Activated naive CD8-positive, alpha-beta T cell treated with anti-CD3 and anti-CD28 coated beads, Interleukin-2, amount 50 U/mL, for 24 hours (primary cell): Measurements from ENCODE around the gene MID2.
"Not testable (repeated sequence)": the region's sequence is repeated elsewhere in the genome, so short reads cannot be mapped to it uniquely, and the experiment has no call there.

Experiments
- ATAC-seq: fragments of 150-1000 bp; cut with Tn5 transposase; one replicate; pipeline ENCODE4 v1.10.0; 2021
- DNase-seq: peaks from one replicate; pipeline ENCODE4 v3.0.0; 2021
- H3K27ac Mint-ChIP-seq: one replicate; pipeline ENCODE4 v1.8.0; 2021; ENCODE audit warnings: mild to moderate bottlenecking, mixed read lengths
- H3K27me3 Mint-ChIP-seq: one replicate; pipeline ENCODE4 v1.8.0; 2021; ENCODE audit warnings: mixed read lengths
- H3K36me3 Mint-ChIP-seq: one replicate; pipeline ENCODE4 v1.8.0; 2021; ENCODE audit warnings: low read depth, mixed read lengths
- H3K4me1 Mint-ChIP-seq: one replicate; pipeline ENCODE4 v1.8.0; 2021; ENCODE audit warnings: mixed read lengths
- H3K4me3 Mint-ChIP-seq: one replicate; pipeline ENCODE4 v1.8.0; 2021; ENCODE audit warnings: mild to moderate bottlenecking, moderate library complexity, mixed read lengths
- H3K9me3 Mint-ChIP-seq: one replicate; pipeline ENCODE4 v1.8.0; 2021; ENCODE audit warnings: mixed read lengths

Gene MID2

GRCh38 chrX:107827852-107828251, 2.2 kb downstream of the MID2 start:
- peak; percentile 54 for ATAC-seq
- Mint-ChIP-seq H3K4me1 (peaks cover 45% of the 10 kb centered on the region), H3K27ac (peak overlapping the region; percentile 40), H3K4me3 (peak overlapping the region; percentile 65), H3K27me3 (peaks cover 8% of the 10 kb centered on the region), H3K9me3 (no peaks in the 10 kb centered on the region), H3K36me3 (no peaks in the 10 kb centered on the region)
- DNase-seq = no peak

- no peak overlapping the region for H3K4me3 Mint-ChIP-seq
- H3K9me3 Mint-ChIP-seq = no peaks in the 10 kb centered on the region
- no peak overlapping the region for H3K27ac Mint-ChIP-seq
- DNase-seq (no peak), ATAC-seq (no peak)
- H3K4me1 Mint-ChIP-seq = peaks cover 29% of the 10 kb centered on the region
- no peaks in the 10 kb centered on the region for H3K36me3 Mint-ChIP-seq
- peaks cover 3% of the 10 kb centered on the region for H3K27me3 Mint-ChIP-seq
Observed at GRCh38 chrX:107829878-107830277, 4.2 kb downstream of the MID2 start.

GRCh38 chrX:107831071-107831730, 5.5 kb downstream of the MID2 start:
- ATAC-seq (no peak), DNase-seq (no peak)
- no peak overlapping the region for H3K27ac Mint-ChIP-seq
- H3K4me3 Mint-ChIP-seq = no peak overlapping the region
- peaks cover 2% of the 10 kb centered on the region for H3K27me3 Mint-ChIP-seq
- H3K4me1 Mint-ChIP-seq = peaks cover 21% of the 10 kb centered on the region
- no peaks in the 10 kb centered on the region for H3K9me3 Mint-ChIP-seq
- H3K36me3 Mint-ChIP-seq = no peaks in the 10 kb centered on the region

GRCh38 chrX:107834275-107835201, 8.9 kb downstream of the MID2 start:
- no peak overlapping the region for H3K27ac Mint-ChIP-seq
- H3K9me3 Mint-ChIP-seq = no peaks in the 10 kb centered on the region
- no peak overlapping the region for H3K4me3 Mint-ChIP-seq
- no peaks in the 10 kb centered on the region for H3K27me3 Mint-ChIP-seq
- no peaks in the 10 kb centered on the region for H3K36me3 Mint-ChIP-seq
- ATAC-seq (no peak), DNase-seq (no peak)
- peaks cover 7% of the 10 kb centered on the region for H3K4me1 Mint-ChIP-seq

GRCh38 chrX:107836958-107837357, 11.3 kb downstream of the MID2 start:
- Mint-ChIP-seq H3K4me3 (no peak overlapping the region), H3K4me1 (peaks cover 8% of the 10 kb centered on the region), H3K36me3 (peaks cover 3% of the 10 kb centered on the region), H3K27me3 (no peaks in the 10 kb centered on the region), H3K27ac (no peak overlapping the region), H3K9me3 (no peaks in the 10 kb centered on the region)
- DNase-seq = no peak
- ATAC-seq = no peak

GRCh38 chrX:107840971-107841370, 15.3 kb downstream of the MID2 start:
- ATAC-seq (no peak), DNase-seq (no peak)
- H3K4me3 Mint-ChIP-seq = no peak overlapping the region
- no peak overlapping the region for H3K27ac Mint-ChIP-seq
- H3K9me3 Mint-ChIP-seq = no peaks in the 10 kb centered on the region
- H3K36me3 Mint-ChIP-seq = peaks cover 5% of the 10 kb centered on the region
- H3K4me1 Mint-ChIP-seq = peaks cover 17% of the 10 kb centered on the region
- no peaks in the 10 kb centered on the region for H3K27me3 Mint-ChIP-seq

- Mint-ChIP-seq H3K27me3 (no peaks in the 10 kb centered on the region), H3K4me1 (peaks cover 17% of the 10 kb centered on the region), H3K36me3 (peaks cover 5% of the 10 kb centered on the region), H3K27ac (no peak overlapping the region), H3K4me3 (no peak overlapping the region), H3K9me3 (no peaks in the 10 kb centered on the region)
- DNase-seq = no peak
- no peak for ATAC-seq
Observed at GRCh38 chrX:107842715-107843400, 17.2 kb downstream of the MID2 start.

GRCh38 chrX:107845625-107846024, 20.0 kb downstream of the MID2 start:
- Mint-ChIP-seq H3K9me3 (no peaks in the 10 kb centered on the region), H3K27me3 (no peaks in the 10 kb centered on the region), H3K36me3 (peaks cover 5% of the 10 kb centered on the region), H3K4me1 (peaks cover 10% of the 10 kb centered on the region), H3K27ac (no peak overlapping the region), H3K4me3 (no peak overlapping the region)
- DNase-seq = peak; percentile 10
- ATAC-seq = peak; percentile 94

- H3K4me3 Mint-ChIP-seq = no peak overlapping the region
- peaks cover 2% of the 10 kb centered on the region for H3K36me3 Mint-ChIP-seq
- H3K27ac Mint-ChIP-seq = no peak overlapping the region
- ATAC-seq (no peak), DNase-seq (no peak)
- H3K9me3 Mint-ChIP-seq = no peaks in the 10 kb centered on the region
- no peaks in the 10 kb centered on the region for H3K27me3 Mint-ChIP-seq
- peaks cover 6% of the 10 kb centered on the region for H3K4me1 Mint-ChIP-seq
Observed at GRCh38 chrX:107848591-107848990, 22.9 kb downstream of the MID2 start.

- DNase-seq = no peak
- Mint-ChIP-seq H3K27me3 (no peaks in the 10 kb centered on the region), H3K4me3 (no peak overlapping the region), H3K9me3 (no peaks in the 10 kb centered on the region), H3K4me1 (peaks cover 4% of the 10 kb centered on the region), H3K27ac (no peak overlapping the region), H3K36me3 (peaks cover 2% of the 10 kb centered on the region)
- ATAC-seq = no peak
Observed at GRCh38 chrX:107849747-107850421, 24.2 kb downstream of the MID2 start.

GRCh38 chrX:107850422-107850765, 24.7 kb downstream of the MID2 start:
- Mint-ChIP-seq H3K4me3 (no peak overlapping the region), H3K27ac (no peak overlapping the region), H3K4me1 (peaks cover 4% of the 10 kb centered on the region), H3K9me3 (no peaks in the 10 kb centered on the region), H3K36me3 (peaks cover 2% of the 10 kb centered on the region), H3K27me3 (no peaks in the 10 kb centered on the region)
- DNase-seq (no peak), ATAC-seq (no peak)

- no peak overlapping the region for H3K4me3 Mint-ChIP-seq
- peaks cover 2% of the 10 kb centered on the region for H3K36me3 Mint-ChIP-seq
- no peak for DNase-seq
- no peaks in the 10 kb centered on the region for H3K9me3 Mint-ChIP-seq
- no peak overlapping the region for H3K27ac Mint-ChIP-seq
- H3K27me3 Mint-ChIP-seq = no peaks in the 10 kb centered on the region
- H3K4me1 Mint-ChIP-seq = peaks cover 4% of the 10 kb centered on the region
- no peak for ATAC-seq
Observed at GRCh38 chrX:107851215-107851614, 25.5 kb downstream of the MID2 start.

- not testable (repeated sequence) for H3K27me3 Mint-ChIP-seq, H3K4me1 Mint-ChIP-seq, H3K36me3 Mint-ChIP-seq, DNase-seq, H3K9me3 Mint-ChIP-seq, H3K27ac Mint-ChIP-seq, H3K4me3 Mint-ChIP-seq, ATAC-seq
Observed at GRCh38 chrX:107851665-107852064, 26.0 kb downstream of the MID2 start.

- H3K4me1 Mint-ChIP-seq = peaks cover 1% of the 10 kb centered on the region
- no peak overlapping the region for H3K4me3 Mint-ChIP-seq
- no peaks in the 10 kb centered on the region for H3K9me3 Mint-ChIP-seq
- no peaks in the 10 kb centered on the region for H3K27me3 Mint-ChIP-seq
- ATAC-seq (no peak), DNase-seq (no peak)
- H3K27ac Mint-ChIP-seq = no peak overlapping the region
- peaks cover 7% of the 10 kb centered on the region for H3K36me3 Mint-ChIP-seq
Observed at GRCh38 chrX:107856289-107856688, 30.6 kb downstream of the MID2 start.
